ENCODE data around the gene OSBPL9.
A peak's percentile ranks its signal among the peaks of the same experiment; 100 is the strongest.

Gene OSBPL9

DNA sequence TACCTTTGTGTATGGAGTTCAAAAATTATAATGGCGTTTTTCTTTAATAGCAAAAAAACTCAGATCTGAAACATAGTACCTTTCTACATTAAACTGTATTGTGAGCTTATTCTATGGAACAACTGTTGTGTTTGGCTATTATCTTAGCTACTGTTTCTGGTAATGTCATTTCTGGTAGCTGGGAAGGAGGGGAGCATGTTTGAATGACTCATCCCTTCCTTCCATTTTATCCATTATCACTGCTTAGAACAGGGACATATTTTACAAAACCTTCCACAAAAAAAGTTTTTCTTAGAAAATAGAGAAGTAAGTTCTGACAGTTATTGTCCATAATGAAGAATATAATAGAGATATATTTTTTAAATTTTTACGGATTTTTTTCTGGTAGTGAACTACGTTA lies 133.3 kb downstream of the OSBPL9 start:
- DNase-seq: no peak
- Histone ChIP-seq H3K4me3 (ENCODE audit: low read depth, low read length) (no peak overlapping the region), H3K36me3 (replicated peaks) (peaks cover 9% of the 10 kb centered on the region), H3K27me3 (replicated peaks) (no peaks in the 10 kb centered on the region), H3K27ac (no peak overlapping the region)
- in situ Hi-C loops (cut with HindIII; ENCODE audit: low pct_ligation_motif_present, low sequenced_read_pairs): no loop called here
- TF ChIP-seq, protein P1, sequence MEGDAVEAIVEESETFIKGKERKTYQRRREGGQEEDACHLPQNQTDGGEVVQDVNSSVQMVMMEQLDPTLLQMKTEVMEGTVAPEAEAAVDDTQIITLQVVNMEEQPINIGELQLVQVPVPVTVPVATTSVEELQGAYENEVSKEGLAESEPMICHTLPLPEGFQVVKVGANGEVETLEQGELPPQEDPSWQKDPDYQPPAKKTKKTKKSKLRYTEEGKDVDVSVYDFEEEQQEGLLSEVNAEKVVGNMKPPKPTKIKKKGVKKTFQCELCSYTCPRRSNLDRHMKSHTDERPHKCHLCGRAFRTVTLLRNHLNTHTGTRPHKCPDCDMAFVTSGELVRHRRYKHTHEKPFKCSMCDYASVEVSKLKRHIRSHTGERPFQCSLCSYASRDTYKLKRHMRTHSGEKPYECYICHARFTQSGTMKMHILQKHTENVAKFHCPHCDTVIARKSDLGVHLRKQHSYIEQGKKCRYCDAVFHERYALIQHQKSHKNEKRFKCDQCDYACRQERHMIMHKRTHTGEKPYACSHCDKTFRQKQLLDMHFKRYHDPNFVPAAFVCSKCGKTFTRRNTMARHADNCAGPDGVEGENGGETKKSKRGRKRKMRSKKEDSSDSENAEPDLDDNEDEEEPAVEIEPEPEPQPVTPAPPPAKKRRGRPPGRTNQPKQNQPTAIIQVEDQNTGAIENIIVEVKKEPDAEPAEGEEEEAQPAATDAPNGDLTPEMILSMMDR (IDR thresholded peaks at IDR 0.05; ENCODE audit: low read depth, low read length, missing control alignments): no peak

DNA sequence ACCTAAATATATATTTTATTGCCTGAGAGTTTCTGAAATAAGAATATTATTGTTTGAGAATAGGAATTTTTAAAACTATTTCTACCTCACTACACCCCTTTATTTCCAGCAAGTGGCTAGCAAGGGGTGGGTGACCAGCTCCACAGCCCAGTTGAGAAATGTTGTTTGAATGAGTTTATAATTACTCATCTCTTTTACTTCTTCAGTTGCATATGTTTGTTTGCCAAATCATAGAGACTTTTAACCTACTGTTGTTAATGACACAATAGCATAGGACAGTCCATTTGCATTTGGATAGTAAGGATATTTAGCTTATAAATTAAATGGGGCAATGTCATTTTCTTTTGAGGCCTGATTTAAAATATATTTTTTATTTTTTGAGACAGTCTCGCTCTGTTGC lies 133.8 kb downstream of the OSBPL9 start:
- Histone ChIP-seq H3K27me3 (replicated peaks) (no peaks in the 10 kb centered on the region), H3K4me3 (ENCODE audit: low read depth, low read length) (no peak overlapping the region), H3K36me3 (replicated peaks) (peaks cover 13% of the 10 kb centered on the region), H3K27ac (no peak overlapping the region)
- DNase-seq: no peak
- TF ChIP-seq, protein P1 (IDR thresholded peaks at IDR 0.05; ENCODE audit: low read depth, low read length, missing control alignments): no peak
- in situ Hi-C loops (cut with HindIII; ENCODE audit: low pct_ligation_motif_present, low sequenced_read_pairs): no loop called here

DNA sequence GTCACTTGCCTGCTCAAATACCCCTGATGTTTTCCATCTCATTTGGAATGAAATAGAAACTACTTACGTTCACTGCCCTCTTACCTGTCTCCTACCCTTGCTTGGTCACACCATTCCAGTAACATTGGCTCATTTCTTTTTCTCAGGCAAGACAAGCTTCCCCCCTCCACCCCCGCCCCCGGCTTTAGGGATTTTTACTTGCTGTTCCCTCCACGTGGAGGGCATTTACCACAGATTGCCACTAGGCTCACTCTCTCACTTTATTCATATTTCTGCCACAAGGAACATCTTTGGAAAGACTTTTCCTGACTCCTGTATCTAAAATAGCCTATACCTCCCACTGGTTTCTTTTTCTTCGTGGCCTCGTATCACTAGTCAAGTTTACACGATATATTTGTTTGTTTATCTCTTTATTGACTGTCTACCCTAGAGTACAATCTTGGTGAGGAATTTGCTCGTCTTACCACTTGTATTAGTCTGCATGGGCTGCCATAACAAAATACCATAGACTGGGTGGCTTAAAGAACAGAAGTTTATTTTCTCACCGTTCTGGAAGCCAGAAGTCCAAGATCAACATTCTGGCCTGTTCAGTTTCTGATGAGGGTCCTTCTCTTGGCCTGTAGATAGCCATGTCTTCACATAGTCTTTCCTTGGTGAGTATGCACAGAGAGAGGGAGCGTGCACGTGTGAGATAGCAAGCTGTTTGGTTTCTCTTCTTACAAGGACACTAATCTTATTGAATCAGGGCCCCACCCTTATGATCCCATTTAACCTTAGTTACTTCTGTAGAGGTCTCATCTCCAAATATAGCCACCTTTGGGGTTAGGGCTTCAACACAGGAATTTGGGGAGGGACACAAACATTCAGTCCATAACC lies 135.4 kb downstream of the OSBPL9 start:
- DNase-seq: no peak
- no peak overlapping the region for H3K4me3 ChIP-seq (ENCODE audit: low read depth, low read length)
- TF ChIP-seq, protein P1 (IDR thresholded peaks at IDR 0.05; ENCODE audit: low read depth, low read length, missing control alignments): peak; percentile 14
- H3K27ac ChIP-seq: no peak overlapping the region
- no peaks in the 10 kb centered on the region for H3K27me3 ChIP-seq (replicated peaks)
- in situ Hi-C loops (cut with HindIII; ENCODE audit: low pct_ligation_motif_present, low sequenced_read_pairs): no loop called here
- H3K36me3 ChIP-seq (replicated peaks): peaks cover 13% of the 10 kb centered on the region

DNA sequence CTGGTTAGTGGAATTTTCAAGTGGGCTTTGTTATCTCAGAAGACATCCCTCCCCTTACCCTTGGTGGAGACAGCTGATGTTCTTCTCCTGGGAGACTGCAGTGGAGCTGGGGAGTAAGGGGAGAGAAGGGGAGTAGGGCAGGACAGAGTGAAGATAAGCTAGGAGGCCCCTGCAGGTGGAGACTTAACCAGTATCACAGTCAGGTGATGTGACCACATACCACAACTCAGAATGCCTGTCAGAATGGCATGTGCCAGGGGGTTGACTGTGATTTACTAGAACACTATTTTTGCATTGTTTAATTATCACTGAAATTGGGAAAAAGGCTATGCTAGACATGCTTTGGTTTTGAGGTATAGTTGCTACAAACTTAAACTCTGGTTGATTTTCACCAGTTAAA lies 137.1 kb downstream of the OSBPL9 start:
- DNase-seq: no peak
- TF ChIP-seq, protein P1 (IDR thresholded peaks at IDR 0.05; ENCODE audit: low read depth, low read length, missing control alignments): no peak
- in situ Hi-C loops (cut with HindIII; ENCODE audit: low pct_ligation_motif_present, low sequenced_read_pairs): no loop called here
- Histone ChIP-seq H3K36me3 (replicated peaks) (peaks cover 13% of the 10 kb centered on the region), H3K27ac (no peak overlapping the region), H3K27me3 (replicated peaks) (no peaks in the 10 kb centered on the region), H3K4me3 (ENCODE audit: low read depth, low read length) (no peak overlapping the region)

DNA sequence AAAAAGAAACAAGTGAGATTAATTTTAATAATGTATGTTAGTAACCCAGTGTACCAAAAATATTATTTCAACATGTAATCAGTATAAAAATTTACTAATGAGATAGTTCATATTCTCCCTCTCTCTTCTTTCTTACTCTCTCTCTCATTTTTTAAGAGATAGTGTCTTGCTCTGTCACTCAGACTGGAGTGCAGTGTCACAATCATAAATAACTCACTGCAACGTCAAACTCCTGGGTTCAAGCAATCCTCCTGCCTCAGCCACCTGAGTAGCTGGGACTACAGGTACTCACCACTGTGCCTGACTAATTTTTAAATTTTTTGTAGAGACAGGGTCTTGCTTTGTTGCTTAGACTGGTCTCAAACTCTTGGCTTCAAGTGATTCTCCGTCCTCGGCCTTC lies 137.8 kb downstream of the OSBPL9 start:
- Histone ChIP-seq H3K27me3 (replicated peaks) (no peaks in the 10 kb centered on the region), H3K27ac (no peak overlapping the region), H3K4me3 (ENCODE audit: low read depth, low read length) (no peak overlapping the region), H3K36me3 (replicated peaks) (peaks cover 13% of the 10 kb centered on the region)
- DNase-seq: no peak
- in situ Hi-C loops (cut with HindIII; ENCODE audit: low pct_ligation_motif_present, low sequenced_read_pairs): no loop called here
- TF ChIP-seq, protein P1 (IDR thresholded peaks at IDR 0.05; ENCODE audit: low read depth, low read length, missing control alignments): no peak
